Measurements from ENCODE around the gene KATNAL2.
"Not testable (repeated sequence)": the region's sequence is repeated elsewhere in the genome, so short reads cannot be mapped to it uniquely, and the experiment has no call there.

KATNAL2 gene

DNA sequence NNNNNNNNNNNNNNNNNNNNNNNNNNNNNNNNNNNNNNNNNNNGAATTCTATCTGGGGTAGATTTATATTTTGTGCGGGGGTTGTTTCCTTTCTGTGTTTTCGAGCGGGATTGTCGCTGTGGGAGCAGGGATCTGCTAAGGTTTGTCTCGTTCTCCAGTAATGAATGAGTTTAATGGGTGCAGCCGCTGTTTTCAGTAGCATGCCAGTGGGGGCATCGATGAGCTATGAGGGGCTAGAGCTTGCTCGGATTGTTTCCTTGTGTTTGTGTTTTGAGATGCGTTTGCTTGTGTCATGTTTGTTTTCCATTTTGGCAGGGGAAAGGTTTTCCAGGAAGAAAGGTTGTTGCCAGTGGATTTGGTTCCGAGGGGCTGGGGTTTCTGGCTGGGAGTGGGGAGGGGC, 102.5 kb downstream of the KATNAL2 start:
- H3K9ac ChIP-seq (ENCODE audit: low read length); H3K4me1 ChIP-seq (ENCODE audit: control insufficient read depth, insufficient read depth, low read length); H3K27me3 ChIP-seq (ENCODE audit: control insufficient read depth, insufficient read depth, low read length); H3K9me3 ChIP-seq (ENCODE audit: control insufficient read depth, insufficient read depth, low read depth, low read length); H3K27ac ChIP-seq (ENCODE audit: low read depth, low read length); H3K36me3 ChIP-seq (ENCODE audit: control insufficient read depth, insufficient read depth, low read length); H3K4me3 ChIP-seq (ENCODE audit: low read depth, low read length): not testable (repeated sequence)

DNA sequence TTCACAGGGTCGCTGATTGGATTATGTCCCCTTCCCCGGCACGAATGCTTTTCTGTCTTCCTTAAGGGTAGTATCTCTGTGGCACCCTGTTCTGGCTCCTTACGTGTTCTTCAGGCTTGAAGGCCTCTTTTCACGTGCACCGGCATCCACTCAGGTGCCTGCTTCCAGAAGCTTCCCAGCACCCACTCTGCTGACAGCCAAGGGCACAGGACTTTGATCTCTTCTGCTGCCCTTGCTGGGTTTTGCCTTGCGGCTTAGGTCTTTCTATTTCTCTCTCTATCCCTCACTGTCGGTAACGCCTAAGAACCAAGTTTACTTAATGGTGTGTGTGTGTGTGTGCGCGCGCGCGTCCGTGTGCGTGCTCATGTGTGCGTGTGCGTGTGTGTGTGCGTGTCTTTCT, 103.4 kb downstream of the KATNAL2 start:
- H3K4me3 ChIP-seq (ENCODE audit: low read depth, low read length); H3K27me3 ChIP-seq (ENCODE audit: control insufficient read depth, insufficient read depth, low read length); H3K9me3 ChIP-seq (ENCODE audit: control insufficient read depth, insufficient read depth, low read depth, low read length); H3K4me1 ChIP-seq (ENCODE audit: control insufficient read depth, insufficient read depth, low read length); H3K9ac ChIP-seq (ENCODE audit: low read length); H3K27ac ChIP-seq (ENCODE audit: low read depth, low read length); H3K36me3 ChIP-seq (ENCODE audit: control insufficient read depth, insufficient read depth, low read length): not testable (repeated sequence)

DNA sequence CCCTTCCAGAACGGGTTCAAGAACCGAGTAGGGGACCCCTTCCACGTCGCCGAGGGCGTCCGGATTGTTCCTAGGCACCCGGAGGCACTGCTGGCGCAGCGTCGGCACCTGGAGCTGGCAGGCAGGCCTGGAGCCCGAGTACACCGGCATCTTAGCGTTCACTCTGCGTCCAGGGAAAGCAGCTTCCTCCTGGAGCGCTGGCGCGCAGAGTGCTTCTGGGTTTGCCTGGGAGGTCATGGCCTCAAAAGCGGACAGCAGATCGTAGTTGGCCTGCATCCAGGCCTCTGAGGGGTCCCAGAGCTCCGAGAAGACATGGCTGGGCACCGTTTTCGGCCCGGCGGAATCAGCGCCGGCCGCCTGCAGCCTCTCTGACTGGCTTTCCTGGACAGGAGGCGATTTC, 105.4 kb downstream of the KATNAL2 start:
- not testable (repeated sequence) for H3K27ac ChIP-seq (ENCODE audit: low read depth, low read length); H3K4me1 ChIP-seq (ENCODE audit: control insufficient read depth, insufficient read depth, low read length); H3K4me3 ChIP-seq (ENCODE audit: low read depth, low read length); H3K36me3 ChIP-seq (ENCODE audit: control insufficient read depth, insufficient read depth, low read length); H3K27me3 ChIP-seq (ENCODE audit: control insufficient read depth, insufficient read depth, low read length); H3K9me3 ChIP-seq (ENCODE audit: control insufficient read depth, insufficient read depth, low read depth, low read length); H3K9ac ChIP-seq (ENCODE audit: low read length)

GRCh38 chr18:47023769-47024465, 106.5 kb downstream of the KATNAL2 start:
- not testable (repeated sequence) for H3K36me3 ChIP-seq (ENCODE audit: control insufficient read depth, insufficient read depth, low read length); H3K27me3 ChIP-seq (ENCODE audit: control insufficient read depth, insufficient read depth, low read length); H3K9me3 ChIP-seq (ENCODE audit: control insufficient read depth, insufficient read depth, low read depth, low read length); H3K4me1 ChIP-seq (ENCODE audit: control insufficient read depth, insufficient read depth, low read length); H3K27ac ChIP-seq (ENCODE audit: low read depth, low read length); H3K4me3 ChIP-seq (ENCODE audit: low read depth, low read length); H3K9ac ChIP-seq (ENCODE audit: low read length)

DNA sequence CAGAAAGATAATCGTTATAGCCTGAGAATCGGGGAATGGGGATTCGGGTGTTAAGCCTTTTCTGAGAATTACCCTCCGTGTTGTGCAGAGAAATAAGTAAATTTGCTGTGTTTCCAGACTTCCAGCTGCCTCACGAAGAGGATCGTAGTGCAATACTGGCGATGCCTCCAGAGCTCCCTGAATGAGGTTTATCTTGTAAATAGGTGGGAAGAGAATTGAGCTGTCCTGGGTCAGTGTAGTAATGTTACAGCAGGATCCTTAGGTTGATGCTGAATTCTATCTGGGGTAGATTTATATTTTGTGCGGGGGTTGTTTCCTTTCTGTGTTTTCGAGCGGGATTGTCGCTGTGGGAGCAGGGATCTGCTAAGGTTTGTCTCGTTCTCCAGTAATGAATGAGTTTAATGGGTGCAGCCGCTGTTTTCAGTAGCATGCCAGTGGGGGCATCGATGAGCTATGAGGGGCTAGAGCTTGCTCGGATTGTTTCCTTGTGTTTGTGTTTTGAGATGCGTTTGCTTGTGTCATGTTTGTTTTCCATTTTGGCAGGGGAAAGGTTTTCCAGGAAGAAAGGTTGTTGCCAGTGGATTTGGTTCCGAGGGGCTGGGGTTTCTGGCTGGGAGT, 108.3 kb downstream of the KATNAL2 start:
- not testable (repeated sequence) for H3K4me1 ChIP-seq (ENCODE audit: control insufficient read depth, insufficient read depth, low read length); H3K27ac ChIP-seq (ENCODE audit: low read depth, low read length); H3K4me3 ChIP-seq (ENCODE audit: low read depth, low read length); H3K27me3 ChIP-seq (ENCODE audit: control insufficient read depth, insufficient read depth, low read length); H3K36me3 ChIP-seq (ENCODE audit: control insufficient read depth, insufficient read depth, low read length); H3K9me3 ChIP-seq (ENCODE audit: control insufficient read depth, insufficient read depth, low read depth, low read length); H3K9ac ChIP-seq (ENCODE audit: low read length)

DNA sequence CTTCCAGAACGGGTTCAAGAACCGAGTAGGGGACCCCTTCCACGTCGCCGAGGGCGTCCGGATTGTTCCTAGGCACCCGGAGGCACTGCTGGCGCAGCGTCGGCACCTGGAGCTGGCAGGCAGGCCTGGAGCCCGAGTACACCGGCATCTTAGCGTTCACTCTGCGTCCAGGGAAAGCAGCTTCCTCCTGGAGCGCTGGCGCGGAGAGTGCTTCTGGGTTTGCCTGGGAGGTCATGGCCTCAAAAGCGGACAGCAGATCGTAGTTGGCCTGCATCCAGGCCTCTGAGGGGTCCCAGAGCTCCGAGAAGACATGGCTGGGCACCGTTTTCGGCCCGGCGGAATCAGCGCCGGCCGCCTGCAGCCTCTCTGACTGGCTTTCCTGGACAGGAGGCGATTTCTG, 111.3 kb downstream of the KATNAL2 start:
- not testable (repeated sequence) for H3K9me3 ChIP-seq (ENCODE audit: control insufficient read depth, insufficient read depth, low read depth, low read length); H3K27me3 ChIP-seq (ENCODE audit: control insufficient read depth, insufficient read depth, low read length); H3K27ac ChIP-seq (ENCODE audit: low read depth, low read length); H3K36me3 ChIP-seq (ENCODE audit: control insufficient read depth, insufficient read depth, low read length); H3K9ac ChIP-seq (ENCODE audit: low read length); H3K4me3 ChIP-seq (ENCODE audit: low read depth, low read length); H3K4me1 ChIP-seq (ENCODE audit: control insufficient read depth, insufficient read depth, low read length)

GRCh38 chr18:47029684-47030353, 112.4 kb downstream of the KATNAL2 start:
- not testable (repeated sequence) for H3K36me3 ChIP-seq (ENCODE audit: control insufficient read depth, insufficient read depth, low read length); H3K9me3 ChIP-seq (ENCODE audit: control insufficient read depth, insufficient read depth, low read depth, low read length); H3K4me1 ChIP-seq (ENCODE audit: control insufficient read depth, insufficient read depth, low read length); H3K27me3 ChIP-seq (ENCODE audit: control insufficient read depth, insufficient read depth, low read length); H3K9ac ChIP-seq (ENCODE audit: low read length); H3K4me3 ChIP-seq (ENCODE audit: low read depth, low read length); H3K27ac ChIP-seq (ENCODE audit: low read depth, low read length)

GRCh38 chr18:47030887-47031286, 113.5 kb downstream of the KATNAL2 start:
- not testable (repeated sequence) for H3K36me3 ChIP-seq (ENCODE audit: control insufficient read depth, insufficient read depth, low read length); H3K4me3 ChIP-seq (ENCODE audit: low read depth, low read length); H3K9ac ChIP-seq (ENCODE audit: low read length); H3K4me1 ChIP-seq (ENCODE audit: control insufficient read depth, insufficient read depth, low read length); H3K9me3 ChIP-seq (ENCODE audit: control insufficient read depth, insufficient read depth, low read depth, low read length); H3K27me3 ChIP-seq (ENCODE audit: control insufficient read depth, insufficient read depth, low read length); H3K27ac ChIP-seq (ENCODE audit: low read depth, low read length)

GRCh38 chr18:47032945-47033344, 115.5 kb downstream of the KATNAL2 start:
- no peaks in the 10 kb centered on the region for H3K9me3 ChIP-seq (ENCODE audit: control insufficient read depth, insufficient read depth, low read depth, low read length)
- H3K4me1 ChIP-seq (ENCODE audit: control insufficient read depth, insufficient read depth, low read length), result no peaks in the 10 kb centered on the region
- H3K36me3 ChIP-seq (ENCODE audit: control insufficient read depth, insufficient read depth, low read length), result no peaks in the 10 kb centered on the region
- H3K4me3 ChIP-seq (ENCODE audit: low read depth, low read length), result no peak overlapping the region
- no peak overlapping the region for H3K27ac ChIP-seq (ENCODE audit: low read depth, low read length)
- no peaks in the 10 kb centered on the region for H3K27me3 ChIP-seq (ENCODE audit: control insufficient read depth, insufficient read depth, low read length)
- H3K9ac ChIP-seq (ENCODE audit: low read length), result no peak overlapping the region

- not testable (repeated sequence) for H3K27ac ChIP-seq (ENCODE audit: low read depth, low read length); H3K4me3 ChIP-seq (ENCODE audit: low read depth, low read length); H3K9me3 ChIP-seq (ENCODE audit: control insufficient read depth, insufficient read depth, low read depth, low read length); H3K4me1 ChIP-seq (ENCODE audit: control insufficient read depth, insufficient read depth, low read length); H3K9ac ChIP-seq (ENCODE audit: low read length); H3K36me3 ChIP-seq (ENCODE audit: control insufficient read depth, insufficient read depth, low read length); H3K27me3 ChIP-seq (ENCODE audit: control insufficient read depth, insufficient read depth, low read length)
Observed at GRCh38 chr18:47034591-47034990, 117.2 kb downstream of the KATNAL2 start.

- Histone ChIP-seq H3K27ac (ENCODE audit: low read depth, low read length) (no peak within 1 kb of the TSS), H3K4me3 (ENCODE audit: low read depth, low read length) (no peak within 1 kb of the TSS), H3K9me3 (ENCODE audit: control insufficient read depth, insufficient read depth, low read depth, low read length) (no peaks in the 10 kb centered on the region), H3K36me3 (ENCODE audit: control insufficient read depth, insufficient read depth, low read length) (no peaks in the 10 kb centered on the region), H3K4me1 (ENCODE audit: control insufficient read depth, insufficient read depth, low read length) (no peaks in the 10 kb centered on the region), H3K9ac (ENCODE audit: low read length) (no peak within 1 kb of the TSS), H3K27me3 (ENCODE audit: control insufficient read depth, insufficient read depth, low read length) (no peaks in the 10 kb centered on the region)
Observed at GRCh38 chr18:47035156-47035671, 117.8 kb downstream of the KATNAL2 start, which contains the start of gene ELOA2. TSS of gene ELOA2 (minus strand) at chr18:47035621. CDS start at chr18:47035264, 357 bp downstream.

All from HUES6 (cell line).